Hepatocyte (in vitro differentiated cells): ENCODE results near the gene SLC25A45. TPM values are rescaled to one million over a fixed set of nuclear protein-coding genes. Genes with fewer than 3 reads are reported as not detected.
A peak's percentile ranks its signal among the peaks of the same experiment; 100 is the strongest.

ENCODE experiments used
- DNase-seq: peaks from one replicate; pipeline ENCODE4 v3.0.0-alpha.2; 2016; ENCODE audit warnings: low spot score
- H2AFZ ChIP-seq: fragments of 200-600 bp; sonication (generic); 2 replicates; pipeline ENCODE4 v1.6.0; 2016; ENCODE audit warnings: antibody characterized with exemption, mild to moderate bottlenecking
- H3K27ac ChIP-seq: fragments of 200-600 bp; sonication (generic); 2 replicates; pipeline ENCODE4 v1.5.1; 2016; ENCODE audit warnings: mild to moderate bottlenecking
- H3K27me3 ChIP-seq: fragments of 200-600 bp; sonication (generic); 2 replicates; pipeline ENCODE4 v1.6.1; 2016
- H3K36me3 ChIP-seq: fragments of 200-600 bp; sonication (generic); replicated peaks from 2 replicates; pipeline ENCODE4 v1.5.1; 2016; ENCODE audit warnings: low read depth; ENCODE audit not compliant: insufficient read depth
- H3K4me1 ChIP-seq: fragments of 200-600 bp; sonication (generic); 2 replicates; pipeline ENCODE4 v1.5.1; 2016; ENCODE audit warnings: mild to moderate bottlenecking, moderate library complexity; ENCODE audit not compliant: insufficient read depth
- H3K4me2 ChIP-seq: fragments of 200-600 bp; sonication (generic); 2 replicates; pipeline ENCODE4 v1.6.0; 2016
- H3K4me3 ChIP-seq: fragments of 200-600 bp; sonication (generic); 2 replicates; pipeline ENCODE4 v1.5.1; 2016; ENCODE audit warnings: mild to moderate bottlenecking
- H3K79me2 ChIP-seq: fragments of 200-600 bp; sonication (generic); 2 replicates; pipeline ENCODE4 v1.6.0; 2017; ENCODE audit warnings: mild to moderate bottlenecking
- H3K9me2 ChIP-seq: fragments of 200-600 bp; sonication (generic); replicated peaks from 2 replicates; pipeline ENCODE4 v1.6.0; 2017; ENCODE audit warnings: mild to moderate bottlenecking; ENCODE audit not compliant: insufficient read depth
- H3K9me3 ChIP-seq: fragments of 200-600 bp; sonication (generic); 2 replicates; pipeline ENCODE4 v1.5.1; 2016; ENCODE audit warnings: low read depth, mild to moderate bottlenecking
- H4K20me1 ChIP-seq: fragments of 200-600 bp; sonication (generic); 2 replicates; pipeline ENCODE4 v1.6.0; 2016; ENCODE audit warnings: mild to moderate bottlenecking; ENCODE audit not compliant: insufficient read depth, poor library complexity, severe bottlenecking
- CTCF ChIP-seq: fragments of 200-600 bp; sonication (generic); IDR thresholded peaks from 2 replicates; pipeline ENCODE4 v1.5.1; 2016; ENCODE audit warnings: antibody characterized with exemption, mild to moderate bottlenecking; ENCODE audit not compliant: poor library complexity
- EZH2 ChIP-seq: fragments of 200-600 bp; sonication (generic); IDR thresholded peaks from 2 replicates; pipeline ENCODE4 v1.6.1; 2016; ENCODE audit warnings: antibody characterized with exemption, mild to moderate bottlenecking, borderline replicate concordance
- EZH2phosphoT487 ChIP-seq: fragments of 200-600 bp; sonication (generic); IDR thresholded peaks from one replicate; pipeline ENCODE4 v1.6.1; 2018; ENCODE audit warnings: antibody characterized with exemption, mild to moderate bottlenecking, low read depth, moderate library complexity; ENCODE audit not compliant: unreplicated experiment, severe bottlenecking
- WGBS: methylation state at CpG from one replicate; pipeline ENCODE4 v1.1.6; 2016; ENCODE audit warnings: low lambda C conversion rate; ENCODE audit errors: missing lambda C conversion rate; 5-methylcytosine and 5-hydroxymethylcytosine counted together
- polyA plus RNA-seq: library from polyadenylated mRNA; unstranded; fragments of >200 nt; fragmentation: Nextera tagmentation; extraction: Ambion mirVana; gene quantifications from 2 replicates; pipeline ENCODE4 v1.2.1, GENCODE V29; 2016
- total RNA-seq: library from RNA; depleted of rRNA; stranded (reverse); fragments of >200 nt; gene quantifications from 2 replicates; pipeline ENCODE4 v1.2.3, GENCODE V29; 2014

The SLC25A45 gene
- total and polyA plus RNA-seq, 2 experiments from 2014 or later, result 8.8 to 13.9 TPM

GRCh38 chr11:65373839-65374580, 8.4 kb downstream of the SLC25A45 start:
- H3K27me3 ChIP-seq, result no peaks in the 10 kb centered on the region
- no peak overlapping the region for H3K4me3 ChIP-seq
- H2AFZ ChIP-seq, result no peak overlapping the region
- no peaks in the 10 kb centered on the region for H3K9me3 ChIP-seq
- H3K27ac ChIP-seq, result no peak overlapping the region
- peaks cover 20% of the 10 kb centered on the region for H3K4me1 ChIP-seq
- TF ChIP-seq EZH2, result no peak
- no peak for TF ChIP-seq CTCF
- TF ChIP-seq EZH2phosphoT487, result no peak
- H3K36me3 ChIP-seq, result no peaks in the 10 kb centered on the region
- H4K20me1 ChIP-seq, result no peaks in the 10 kb centered on the region
- peaks cover 3% of the 10 kb centered on the region for H3K79me2 ChIP-seq
- H3K9me2 ChIP-seq, result no peaks in the 10 kb centered on the region
- H3K4me2 ChIP-seq, result no peak overlapping the region
- 81% methylated on average over 14 of the region's 14 CpGs for WGBS
- no peak for DNase-seq

- H4K20me1 ChIP-seq, result no peaks in the 10 kb centered on the region
- DNase-seq, result no peak
- peak overlapping the region; percentile 47 for H3K4me2 ChIP-seq
- H3K79me2 ChIP-seq, result peaks cover 7% of the 10 kb centered on the region
- peaks cover 11% of the 10 kb centered on the region for H3K4me1 ChIP-seq
- WGBS, result 92% methylated on average over 6 of the region's 6 CpGs
- peak overlapping the region; percentile 91 for H3K27ac ChIP-seq
- no peaks in the 10 kb centered on the region for H3K27me3 ChIP-seq
- TF ChIP-seq EZH2phosphoT487, result no peak
- no peak for TF ChIP-seq CTCF
- TF ChIP-seq EZH2, result no peak
- no peak overlapping the region for H3K4me3 ChIP-seq
- H3K9me2 ChIP-seq, result no peaks in the 10 kb centered on the region
- no peaks in the 10 kb centered on the region for H3K9me3 ChIP-seq
- H2AFZ ChIP-seq, result no peak overlapping the region
- H3K36me3 ChIP-seq, result no peaks in the 10 kb centered on the region
Measured at GRCh38 chr11:65370659-65371049, 11.8 kb downstream of the SLC25A45 start.

GRCh38 chr11:65366340-65366773, 16.1 kb downstream of the SLC25A45 start:
- no peaks in the 10 kb centered on the region for H3K27me3 ChIP-seq
- TF ChIP-seq EZH2 (no peak), CTCF (peak; percentile 74)
- H3K4me1 ChIP-seq, result peaks cover 11% of the 10 kb centered on the region
- H3K9me3 ChIP-seq, result no peaks in the 10 kb centered on the region
- H4K20me1 ChIP-seq, result no peaks in the 10 kb centered on the region
- H3K9me2 ChIP-seq, result no peaks in the 10 kb centered on the region
- H2AFZ ChIP-seq, result no peak overlapping the region
- H3K36me3 ChIP-seq, result no peaks in the 10 kb centered on the region
- no peak overlapping the region for H3K4me3 ChIP-seq
- H3K4me2 ChIP-seq, result peak overlapping the region; percentile 55
- peak overlapping the region; percentile 61 for H3K27ac ChIP-seq
- peaks cover 8% of the 10 kb centered on the region for H3K79me2 ChIP-seq
- 3% methylated on average over 4 of the region's 4 CpGs for WGBS
- peak; percentile 87 for DNase-seq
